OCI-LY3 (cell line): Measurements from ENCODE around the gene LRRC37A3.
"Not testable (repeated sequence)": the region's sequence is repeated elsewhere in the genome, so short reads cannot be mapped to it uniquely, and the experiment has no call there.

ENCODE experiments used
- CTCF ChIP-seq: fragments of 200-600, 300-600 bp; sonication (generic); IDR thresholded peaks from 2 replicates; pipeline ENCODE4 v1.5.1; 2014; ENCODE audit warnings: antibody characterized with exemption, low read length, low read depth
- EZH2phosphoT487 ChIP-seq: fragments of 200-600 bp; shearing (Covaris generic); IDR thresholded peaks from 2 replicates; pipeline ENCODE4 v1.6.1; 2018; ENCODE audit warnings: antibody characterized with exemption, mixed run types, low read depth

DNA sequence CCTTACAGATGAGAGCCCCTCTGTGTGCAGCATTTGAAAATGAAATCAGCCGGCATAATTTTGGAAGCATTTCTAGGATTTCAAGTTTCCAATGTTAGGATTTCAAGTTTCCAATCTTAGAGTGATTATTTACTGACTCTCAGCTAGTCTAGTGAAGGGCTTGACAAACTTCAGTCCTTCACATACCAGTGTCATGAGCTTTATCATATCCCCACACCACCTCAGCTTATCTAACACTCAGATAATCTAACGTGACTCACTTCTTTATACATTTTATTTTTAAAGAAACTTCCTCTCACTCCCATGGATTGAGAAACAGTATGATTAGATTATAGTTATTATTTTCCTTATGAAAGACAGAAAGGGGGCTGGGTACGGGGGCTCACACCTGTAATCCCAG lies 9.4 kb upstream of the LRRC37A3 start:
- TF ChIP-seq CTCF, EZH2phosphoT487: not testable (repeated sequence)
